GM19238 (cell line): ENCODE measurements around the gene PKN1.
A peak's percentile ranks its signal among the peaks of the same experiment; 100 is the strongest.

Experiments
- DNase-seq: peaks from one replicate; pipeline ENCODE4 v3.0.0; 2011; ENCODE audit warnings: low spot score; ENCODE audit not compliant: insufficient read length

Gene PKN1

DNA sequence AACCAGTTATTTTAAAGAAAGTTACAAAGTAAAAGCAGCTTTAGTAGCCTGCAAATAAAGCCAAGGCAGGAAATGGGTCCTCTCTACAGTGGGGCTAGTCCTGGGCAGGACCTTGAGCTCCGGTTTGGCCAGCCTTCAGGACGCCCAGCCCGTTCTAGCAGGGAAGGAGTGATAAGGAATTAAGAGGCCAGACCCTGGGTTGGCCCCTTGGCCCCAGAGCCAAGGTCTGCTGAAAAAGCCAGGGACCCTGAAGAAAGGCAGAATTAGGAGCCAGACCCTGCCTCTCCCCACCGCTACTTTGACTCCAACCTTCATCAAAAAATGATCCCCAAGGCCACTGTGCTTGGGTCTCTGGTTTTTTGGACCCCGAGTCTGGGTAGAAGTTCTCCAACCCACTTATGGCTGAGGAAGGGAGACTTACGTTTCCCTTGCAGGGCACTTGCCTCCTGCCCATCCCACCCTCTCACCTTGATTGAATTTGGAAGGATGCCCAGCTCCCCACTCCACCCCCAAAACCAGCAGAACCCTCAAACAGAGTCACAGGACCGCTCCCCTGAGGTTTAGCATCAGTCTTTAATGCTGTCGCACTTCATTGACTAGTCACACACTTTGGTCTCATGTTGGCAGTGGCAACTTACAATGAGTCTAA, 81.2 kb downstream of the PKN1 start:
- no peak for DNase-seq

- no peak for DNase-seq
Observed at GRCh38 chr19:14515501-14516047, 82.5 kb downstream of the PKN1 start.

GRCh38 chr19:14516048-14516534, 83.0 kb downstream of the PKN1 start:
- no peak for DNase-seq

- no peak for DNase-seq
Observed at GRCh38 chr19:14516746-14517438, 83.8 kb downstream of the PKN1 start.

- no peak for DNase-seq
Observed at GRCh38 chr19:14517446-14517839, 84.3 kb downstream of the PKN1 start.

GRCh38 chr19:14517840-14518505, 84.9 kb downstream of the PKN1 start, which contains the start of gene DNAJB1:
TSS of gene DNAJB1 (minus strand) at chr19:14518397. CDS start at chr19:14518349, 48 bp downstream.
- DNase-seq: peak; percentile 86

GRCh38 chr19:14519245-14519859, 86.2 kb downstream of the PKN1 start:
- no peak for DNase-seq

- no peak for DNase-seq
Observed at GRCh38 chr19:14519860-14520407, 86.8 kb downstream of the PKN1 start.

DNA sequence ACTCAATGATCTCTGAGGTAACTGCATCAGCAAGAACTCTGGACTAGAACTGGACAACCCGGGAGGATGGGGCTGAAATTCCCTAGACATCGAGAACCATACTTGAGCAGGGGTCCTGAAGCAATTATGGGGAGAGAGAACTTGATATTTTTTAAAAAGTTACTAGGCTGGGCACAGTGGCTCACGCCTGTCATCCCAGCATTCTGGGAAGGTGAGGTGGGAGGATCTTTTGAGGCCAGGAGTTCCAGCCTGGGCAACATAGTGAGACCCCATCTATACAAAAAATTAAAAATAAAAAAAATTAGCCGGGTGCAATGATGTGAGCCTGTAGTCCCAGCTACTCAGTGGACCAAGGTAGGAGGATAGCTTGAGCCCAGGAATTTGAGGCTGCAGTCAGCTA, 87.4 kb downstream of the PKN1 start:
- DNase-seq: no peak
